M059J (cell line): Measurements from ENCODE around the gene MYL4. TPM values are rescaled to one million over a fixed set of nuclear protein-coding genes. Genes with fewer than 3 reads are reported as not detected.
"Not testable (repeated sequence)": the region's sequence is repeated elsewhere in the genome, so short reads cannot be mapped to it uniquely, and the experiment has no call there.

Experiments used
- DNase-seq: peaks from one replicate; pipeline ENCODE4 v3.0.0-alpha.2; 2012; ENCODE audit warnings: low read depth
- total RNA-seq: library from RNA; depleted of rRNA; stranded (reverse); fragments of >200 nt; shearing (Covaris generic); gene quantifications from 2 replicates; pipeline ENCODE4 v1.2.3, GENCODE V29; 2014; rRNA removed

The MYL4 gene
- total RNA-seq = not detected in 2 replicates

- DNase-seq = no peak
Measured at GRCh38 chr17:47208744-47209488, at the start of gene MYL4. MYL4 (plus strand) TSS chr17:47209348; CDS start chr17:47209423, 75 bp downstream.

GRCh38 chr17:47162013-47162622, 47.0 kb upstream of the MYL4 start:
- DNase-seq = no peak

- DNase-seq = no peak
Measured at GRCh38 chr17:47164263-47164662, 44.9 kb upstream of the MYL4 start.

GRCh38 chr17:47165137-47165536, 44.0 kb upstream of the MYL4 start:
- no peak for DNase-seq

- not testable (repeated sequence) for DNase-seq
Measured at GRCh38 chr17:47166854-47167253, 42.3 kb upstream of the MYL4 start.

- not testable (repeated sequence) for DNase-seq
Measured at GRCh38 chr17:47168896-47169295, 40.3 kb upstream of the MYL4 start.

- DNase-seq = no peak
Measured at GRCh38 chr17:47170710-47171109, 38.4 kb upstream of the MYL4 start.

GRCh38 chr17:47172696-47173565, 36.2 kb upstream of the MYL4 start:
- DNase-seq = no peak

- DNase-seq = not testable (repeated sequence)
Measured at GRCh38 chr17:47174823-47175222, 34.3 kb upstream of the MYL4 start.

GRCh38 chr17:47176389-47176826, 32.7 kb upstream of the MYL4 start:
- DNase-seq = no peak

GRCh38 chr17:47177261-47177660, 31.9 kb upstream of the MYL4 start:
- DNase-seq = no peak

GRCh38 chr17:47179141-47179540, 30.0 kb upstream of the MYL4 start:
- no peak for DNase-seq

- DNase-seq = no peak
Measured at GRCh38 chr17:47180337-47180736, 28.8 kb upstream of the MYL4 start.

- not testable (repeated sequence) for DNase-seq
Measured at GRCh38 chr17:47180988-47181387, 28.2 kb upstream of the MYL4 start.

- DNase-seq = no peak
Measured at GRCh38 chr17:47184681-47185080, 24.5 kb upstream of the MYL4 start.

GRCh38 chr17:47188271-47188875, 20.8 kb upstream of the MYL4 start:
- DNase-seq = peak; percentile 29

GRCh38 chr17:47188876-47189731, 20.0 kb upstream of the MYL4 start, which contains the start of gene CDC27:
CDC27 (minus strand) TSS chr17:47189295; CDS start chr17:47189172, 123 bp downstream.
- DNase-seq = peak; percentile 96

- no peak for DNase-seq
Measured at GRCh38 chr17:47189732-47190237, 19.4 kb upstream of the MYL4 start.

GRCh38 chr17:47190243-47190642, 18.9 kb upstream of the MYL4 start:
- DNase-seq = no peak

GRCh38 chr17:47190770-47191169, 18.4 kb upstream of the MYL4 start:
- no peak for DNase-seq

- DNase-seq = peak; percentile 44
Measured at GRCh38 chr17:47192554-47192953, 16.6 kb upstream of the MYL4 start.
